Measurements from ENCODE around the gene C12orf50.

The C12orf50 gene

GRCh38 chr12:88035271-88035906 lies 6.2 kb upstream of the C12orf50 start (continued):
- TF ChIP-seq, protein P1, sequence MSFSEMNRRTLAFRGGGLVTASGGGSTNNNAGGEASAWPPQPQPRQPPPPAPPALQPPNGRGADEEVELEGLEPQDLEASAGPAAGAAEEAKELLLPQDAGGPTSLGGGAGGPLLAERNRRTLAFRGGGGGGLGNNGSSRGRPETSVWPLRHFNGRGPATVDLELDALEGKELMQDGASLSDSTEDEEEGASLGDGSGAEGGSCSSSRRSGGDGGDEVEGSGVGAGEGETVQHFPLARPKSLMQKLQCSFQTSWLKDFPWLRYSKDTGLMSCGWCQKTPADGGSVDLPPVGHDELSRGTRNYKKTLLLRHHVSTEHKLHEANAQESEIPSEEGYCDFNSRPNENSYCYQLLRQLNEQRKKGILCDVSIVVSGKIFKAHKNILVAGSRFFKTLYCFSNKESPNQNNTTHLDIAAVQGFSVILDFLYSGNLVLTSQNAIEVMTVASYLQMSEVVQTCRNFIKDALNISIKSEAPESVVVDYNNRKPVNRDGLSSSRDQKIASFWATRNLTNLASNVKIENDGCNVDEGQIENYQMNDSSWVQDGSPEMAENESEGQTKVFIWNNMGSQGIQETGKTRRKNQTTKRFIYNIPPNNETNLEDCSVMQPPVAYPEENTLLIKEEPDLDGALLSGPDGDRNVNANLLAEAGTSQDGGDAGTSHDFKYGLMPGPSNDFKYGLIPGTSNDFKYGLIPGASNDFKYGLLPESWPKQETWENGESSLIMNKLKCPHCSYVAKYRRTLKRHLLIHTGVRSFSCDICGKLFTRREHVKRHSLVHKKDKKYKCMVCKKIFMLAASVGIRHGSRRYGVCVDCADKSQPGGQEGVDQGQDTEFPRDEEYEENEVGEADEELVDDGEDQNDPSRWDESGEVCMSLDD (tag by site-specific recombination; IDR thresholded peaks at IDR 0.05): peak; percentile 76
- TF ChIP-seq ZNF76 (tag by site-specific recombination; IDR thresholded peaks at IDR 0.05; ENCODE audit: borderline replicate concordance, low read depth): peak; percentile 89
- TF ChIP-seq, protein P2, sequence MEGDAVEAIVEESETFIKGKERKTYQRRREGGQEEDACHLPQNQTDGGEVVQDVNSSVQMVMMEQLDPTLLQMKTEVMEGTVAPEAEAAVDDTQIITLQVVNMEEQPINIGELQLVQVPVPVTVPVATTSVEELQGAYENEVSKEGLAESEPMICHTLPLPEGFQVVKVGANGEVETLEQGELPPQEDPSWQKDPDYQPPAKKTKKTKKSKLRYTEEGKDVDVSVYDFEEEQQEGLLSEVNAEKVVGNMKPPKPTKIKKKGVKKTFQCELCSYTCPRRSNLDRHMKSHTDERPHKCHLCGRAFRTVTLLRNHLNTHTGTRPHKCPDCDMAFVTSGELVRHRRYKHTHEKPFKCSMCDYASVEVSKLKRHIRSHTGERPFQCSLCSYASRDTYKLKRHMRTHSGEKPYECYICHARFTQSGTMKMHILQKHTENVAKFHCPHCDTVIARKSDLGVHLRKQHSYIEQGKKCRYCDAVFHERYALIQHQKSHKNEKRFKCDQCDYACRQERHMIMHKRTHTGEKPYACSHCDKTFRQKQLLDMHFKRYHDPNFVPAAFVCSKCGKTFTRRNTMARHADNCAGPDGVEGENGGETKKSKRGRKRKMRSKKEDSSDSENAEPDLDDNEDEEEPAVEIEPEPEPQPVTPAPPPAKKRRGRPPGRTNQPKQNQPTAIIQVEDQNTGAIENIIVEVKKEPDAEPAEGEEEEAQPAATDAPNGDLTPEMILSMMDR (tag by site-specific recombination; IDR thresholded peaks at IDR 0.05): no peak
- TF ChIP-seq ZNF596 (tag by site-specific recombination; IDR thresholded peaks at IDR 0.05): no peak
- TF ChIP-seq YY1 (tag by site-specific recombination; IDR thresholded peaks at IDR 0.05): no peak
- 0 out of 2 replicates have a peak, but pooled peaks have one; percentile 46 for TF ChIP-seq ZNF391 (tag by site-specific recombination; IDR thresholded peaks at IDR 0.05; ENCODE audit: borderline replicate concordance, low read depth)
- TF ChIP-seq HOXD13 (CRISPR knock-in tag; IDR thresholded peaks at IDR 0.05; ENCODE audit: borderline replicate concordance): no peak
- TF ChIP-seq ZNF560 (tag by site-specific recombination; IDR thresholded peaks at IDR 0.05; ENCODE audit: borderline replicate concordance): no peak
- peak; percentile 80 for TF ChIP-seq SP7 (tag by site-specific recombination; IDR thresholded peaks at IDR 0.05)
- no peak for TF ChIP-seq ZNF221 (tag by site-specific recombination; IDR thresholded peaks at IDR 0.05; ENCODE audit: borderline replicate concordance)
- TF ChIP-seq, protein P3, sequence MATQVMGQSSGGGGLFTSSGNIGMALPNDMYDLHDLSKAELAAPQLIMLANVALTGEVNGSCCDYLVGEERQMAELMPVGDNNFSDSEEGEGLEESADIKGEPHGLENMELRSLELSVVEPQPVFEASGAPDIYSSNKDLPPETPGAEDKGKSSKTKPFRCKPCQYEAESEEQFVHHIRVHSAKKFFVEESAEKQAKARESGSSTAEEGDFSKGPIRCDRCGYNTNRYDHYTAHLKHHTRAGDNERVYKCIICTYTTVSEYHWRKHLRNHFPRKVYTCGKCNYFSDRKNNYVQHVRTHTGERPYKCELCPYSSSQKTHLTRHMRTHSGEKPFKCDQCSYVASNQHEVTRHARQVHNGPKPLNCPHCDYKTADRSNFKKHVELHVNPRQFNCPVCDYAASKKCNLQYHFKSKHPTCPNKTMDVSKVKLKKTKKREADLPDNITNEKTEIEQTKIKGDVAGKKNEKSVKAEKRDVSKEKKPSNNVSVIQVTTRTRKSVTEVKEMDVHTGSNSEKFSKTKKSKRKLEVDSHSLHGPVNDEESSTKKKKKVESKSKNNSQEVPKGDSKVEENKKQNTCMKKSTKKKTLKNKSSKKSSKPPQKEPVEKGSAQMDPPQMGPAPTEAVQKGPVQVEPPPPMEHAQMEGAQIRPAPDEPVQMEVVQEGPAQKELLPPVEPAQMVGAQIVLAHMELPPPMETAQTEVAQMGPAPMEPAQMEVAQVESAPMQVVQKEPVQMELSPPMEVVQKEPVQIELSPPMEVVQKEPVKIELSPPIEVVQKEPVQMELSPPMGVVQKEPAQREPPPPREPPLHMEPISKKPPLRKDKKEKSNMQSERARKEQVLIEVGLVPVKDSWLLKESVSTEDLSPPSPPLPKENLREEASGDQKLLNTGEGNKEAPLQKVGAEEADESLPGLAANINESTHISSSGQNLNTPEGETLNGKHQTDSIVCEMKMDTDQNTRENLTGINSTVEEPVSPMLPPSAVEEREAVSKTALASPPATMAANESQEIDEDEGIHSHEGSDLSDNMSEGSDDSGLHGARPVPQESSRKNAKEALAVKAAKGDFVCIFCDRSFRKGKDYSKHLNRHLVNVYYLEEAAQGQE (tag by site-specific recombination; IDR thresholded peaks at IDR 0.05): peak; percentile 31
- TF ChIP-seq ZNF324 (tag by site-specific recombination; IDR thresholded peaks at IDR 0.05): peak; percentile 59; the same call in 1 of the 2 replicates
- no peak for TF ChIP-seq ZNF16 (tag by site-specific recombination; IDR thresholded peaks at IDR 0.05; ENCODE audit: low read depth)
- TF ChIP-seq ZNF785 (tag by site-specific recombination; IDR thresholded peaks at IDR 0.05): no peak
- TF ChIP-seq SP2 (tag by site-specific recombination; IDR thresholded peaks at IDR 0.05): peak; percentile 73
- no peak for TF ChIP-seq ZNF670 (tag by site-specific recombination; IDR thresholded peaks at IDR 0.05; ENCODE audit: low read depth)
- no peak for TF ChIP-seq PRDM1 (tag by site-specific recombination; IDR thresholded peaks at IDR 0.05)
- no peak for TF ChIP-seq ZNF658 (tag by site-specific recombination; IDR thresholded peaks at IDR 0.05)
- TF ChIP-seq ZNF26 (tag by site-specific recombination; IDR thresholded peaks at IDR 0.05): no peak
- TF ChIP-seq SCRT1 (tag by site-specific recombination; IDR thresholded peaks at IDR 0.05; ENCODE audit: borderline replicate concordance): no peak
- TF ChIP-seq ZNF10 (tag by site-specific recombination; IDR thresholded peaks at IDR 0.05): no peak
- TF ChIP-seq ZNF449 (tag by site-specific recombination; IDR thresholded peaks at IDR 0.05): peak; percentile 100
- TF ChIP-seq ZNF561 (tag by site-specific recombination; IDR thresholded peaks at IDR 0.05; ENCODE audit: borderline replicate concordance): 0 out of 2 replicates have a peak, but pooled peaks have one; percentile 22
- peak; percentile 46; the same call in 1 of the 2 replicates for TF ChIP-seq ZNF18 (tag by site-specific recombination; IDR thresholded peaks at IDR 0.05)
- no peak for TF ChIP-seq ZNF214 (tag by site-specific recombination; IDR thresholded peaks at IDR 0.05; ENCODE audit: borderline replicate concordance)
- TF ChIP-seq GLIS1 (tag by site-specific recombination; IDR thresholded peaks at IDR 0.05): peak; percentile 43; the same call in 1 of the 2 replicates
